ENCODE measurements around the gene HSPA4.

- TF ChIP-seq PHF21A (CRISPR knock-in tag; IDR thresholded peaks at IDR 0.05) (no peak), POLR2A (IDR thresholded peaks at IDR 0.05; ENCODE audit: insufficient read depth in 1 of 2, low read depth in 2 of 2, low read length in 2 of 2) (no peak), BHLHE40 (IDR thresholded peaks at IDR 0.05; ENCODE audit: low read length) (no peak), NCOA5 (CRISPR knock-in tag; IDR thresholded peaks at IDR 0.05) (no peak), CTCF (CRISPR knock-in tag; IDR thresholded peaks at IDR 0.05) (no peak), CREB1 (IDR thresholded peaks at IDR 0.05) (no peak), CREB1 (CRISPR knock-in tag; IDR thresholded peaks at IDR 0.05) (no peak), MBD4 (IDR thresholded peaks at IDR 0.05; ENCODE audit: borderline replicate concordance, low read length) (no peak), ZNF773 (CRISPR knock-in tag; IDR thresholded peaks at IDR 0.05; ENCODE audit: borderline replicate concordance) (no peak), TARDBP (CRISPR knock-in tag; IDR thresholded peaks at IDR 0.05) (no peak), FOXM1 (CRISPR knock-in tag; IDR thresholded peaks at IDR 0.05) (no peak), SIX1 (CRISPR knock-in tag; IDR thresholded peaks at IDR 0.05; ENCODE audit: borderline replicate concordance) (no peak)
Observed at GRCh38 chr5:133128066-133128465, 76.3 kb downstream of the HSPA4 start.
